GM21576 (cell line): ENCODE data around the gene GSTM4.
"Not testable (repeated sequence)": the region's sequence is repeated elsewhere in the genome, so short reads cannot be mapped to it uniquely, and the experiment has no call there.

Source experiments
- ATAC-seq: cut with Tn5 transposase; IDR thresholded peaks from one replicate; pipeline ENCODE4 v1.9.1; 2021; ENCODE audit warnings: mild to moderate bottlenecking, moderate library complexity; ENCODE audit not compliant: unreplicated experiment

The GSTM4 gene

GRCh38 chr1:109695138-109695537 is 39.2 kb downstream of the GSTM4 start:
- ATAC-seq = not testable (repeated sequence)

DNA sequence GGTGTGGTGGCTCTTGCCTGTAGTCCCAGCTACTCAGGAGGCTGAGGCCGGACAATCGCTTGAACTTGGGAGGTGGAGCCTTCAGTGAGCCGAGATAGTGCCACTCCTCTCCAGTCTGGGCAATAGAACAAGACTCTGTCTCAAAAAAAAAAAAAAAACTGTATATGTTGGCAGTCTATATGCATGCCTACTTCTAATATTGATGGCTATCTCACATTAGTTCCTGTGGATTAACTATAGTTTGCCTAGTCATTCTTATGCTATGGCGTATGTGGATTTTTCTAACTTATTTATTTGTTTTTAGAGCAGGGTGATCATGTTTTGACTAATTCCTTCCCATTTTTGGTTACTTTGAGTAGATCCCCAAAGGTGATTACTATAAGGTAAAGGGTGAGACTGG is 41.2 kb downstream of the GSTM4 start:
- no peak for ATAC-seq

DNA sequence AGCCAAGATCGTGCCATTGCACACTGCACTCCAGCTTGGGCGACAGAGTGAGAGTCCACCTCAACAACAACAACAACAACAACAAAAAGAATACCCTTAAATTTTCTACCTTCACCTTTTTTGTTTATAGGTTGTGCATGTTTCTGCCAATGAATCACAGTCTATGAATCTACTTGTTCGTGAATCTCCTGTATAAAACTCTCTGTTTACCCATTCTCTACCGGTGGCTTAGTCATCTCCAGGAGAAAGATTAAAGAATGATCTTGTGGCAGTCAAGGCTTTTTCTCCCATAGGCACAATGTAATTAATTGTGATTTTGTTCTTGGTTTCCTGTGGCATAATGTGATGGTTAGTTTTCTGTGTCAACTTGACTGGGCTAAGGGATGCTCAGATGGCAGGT is 42.0 kb downstream of the GSTM4 start:
- ATAC-seq = not testable (repeated sequence)

GRCh38 chr1:109702940-109703339 is 47.0 kb downstream of the GSTM4 start:
- ATAC-seq = not testable (repeated sequence)

DNA sequence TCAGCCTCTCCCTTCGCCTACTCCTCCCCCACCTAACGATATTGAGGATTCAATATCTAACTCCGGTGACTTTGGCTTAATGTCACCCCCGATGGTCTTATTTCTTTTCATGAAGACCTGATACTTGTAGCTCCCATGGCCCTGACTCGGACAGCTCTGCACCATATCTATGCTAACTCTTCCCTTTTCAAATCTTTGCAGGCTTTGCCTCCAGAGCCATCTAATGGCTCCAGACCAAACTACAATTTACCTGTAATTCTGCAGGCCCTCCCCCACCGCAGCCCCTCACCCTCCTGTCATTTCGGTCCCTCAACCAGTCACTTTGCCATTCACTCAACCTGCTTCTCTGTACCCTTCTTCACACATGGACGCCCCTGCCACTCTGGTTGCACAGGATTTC is 48.3 kb downstream of the GSTM4 start:
- ATAC-seq = no peak

DNA sequence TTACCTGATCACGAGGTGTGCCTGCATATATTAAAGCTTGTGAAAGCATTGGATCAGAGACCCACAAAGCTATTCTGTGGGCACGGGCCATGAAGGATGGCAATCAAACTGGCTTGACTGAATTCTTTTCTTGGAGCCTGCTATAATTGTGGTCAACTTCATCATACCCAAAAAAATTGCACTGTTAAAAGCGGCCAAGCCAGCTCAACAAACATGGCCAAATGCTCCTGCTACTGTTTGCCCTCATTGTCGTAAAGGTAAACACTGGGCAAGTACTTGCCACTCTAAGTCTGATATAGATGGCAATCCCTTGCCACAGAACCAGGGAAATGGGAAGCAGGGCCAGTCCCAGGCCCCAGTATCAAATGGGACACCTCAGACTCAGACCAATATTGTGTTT is 49.5 kb downstream of the GSTM4 start:
- no peak for ATAC-seq

- ATAC-seq = not testable (repeated sequence)
Measured at GRCh38 chr1:109708949-109709348, 53.0 kb downstream of the GSTM4 start.

- not testable (repeated sequence) for ATAC-seq
Measured at GRCh38 chr1:109709822-109710221, 53.9 kb downstream of the GSTM4 start.
